Measurements from ENCODE around the gene TMEM63C.

GRCh38 chr14:77139022-77139421 is 42.6 kb upstream of the TMEM63C start:
- TF ChIP-seq CTCF (optimal IDR thresholded peaks at IDR 0.05 in 1 of 3, IDR thresholded peaks at IDR 0.05 in 1 of 3, conservative IDR thresholded peaks at IDR 0.05 in 1 of 3; ENCODE audit: extremely low read depth in 1 of 3, insufficient read depth in 2 of 3, low read length in 3 of 3): no peak
- peak; percentile 20 for TF ChIP-seq EZH2 (IDR thresholded peaks at IDR 0.05; ENCODE audit: low read length)
